ENCODE measurements around the gene SUCLG2.

- TF ChIP-seq CTCF (IDR thresholded peaks at IDR 0.05) (no peak), EP300 (IDR thresholded peaks at IDR 0.05) (no peak), POLR2A (IDR thresholded peaks at IDR 0.05) (no peak), POLR2AphosphoS5 (IDR thresholded peaks at IDR 0.05) (no peak)
These were observed 251.5 kb downstream of the SUCLG2 start for GRCh38 chr3:67402873-67403272.
